Heart left ventricle (tissue), 16 donors: ENCODE measurements around the gene SEMA4A. TPM values are rescaled to one million over a fixed set of nuclear protein-coding genes. Genes with fewer than 3 reads are reported as not detected.

ENCODE experiments used
- ATAC-seq, 4 donors: fragments of 200-7000 bp; cut with Tn5 transposase; one replicate each; pipeline ENCODE4 v1.9.1; 2020 to 2022; ENCODE audit warnings: moderate library complexity in 4 of 4, mild to moderate bottlenecking in 3 of 4, moderate number of reproducible peaks in 1 of 4
- DNase-seq, 5 donors: peaks; one replicate each; pipeline ENCODE4 v3.0.0-alpha.2; 2020
- H3K27ac ChIP-seq, 12 donors: fragments of 200-600 bp; sonication (generic) in 4 of 12; one replicate each; pipeline versions ENCODE4 v1.5.0 to v1.8.0; 2016 to 2022; ENCODE audit warnings: mild to moderate bottlenecking in 2 of 12
- H3K27me3 ChIP-seq, 9 donors: fragments of 200-600 bp; sonication (generic) in 2 of 9; one replicate each; pipeline versions ENCODE4 v1.5.1 to v1.8.0; 2016 to 2022; ENCODE audit warnings: mild to moderate bottlenecking in 3 of 9
- H3K36me3 ChIP-seq, 9 donors: fragments of 200-600 bp; sonication (generic) in 2 of 9; one replicate each; pipeline versions ENCODE4 v1.5.0 to v1.8.0; 2018 to 2022; ENCODE audit warnings: mild to moderate bottlenecking in 2 of 9
- H3K4me1 ChIP-seq, 12 donors: fragments of 200-600 bp; sonication (generic) in 4 of 12; one replicate each; pipeline versions ENCODE4 v1.5.0 to v1.8.0; 2016 to 2022; ENCODE audit warnings: mild to moderate bottlenecking in 3 of 12
- H3K4me3 ChIP-seq, 12 donors: fragments of 200-600 bp; sonication (generic) in 4 of 12; one replicate each; pipeline versions ENCODE4 v1.5.0 to v1.8.0; 2017 to 2022; ENCODE audit warnings: mild to moderate bottlenecking in 9 of 12, moderate library complexity in 4 of 12
- H3K9me3 ChIP-seq, 12 donors: fragments of 200-600 bp; sonication (generic) in 4 of 12; one replicate each; pipeline versions ENCODE4 v1.5.0 to v1.8.0; 2016 to 2022; ENCODE audit warnings: mild to moderate bottlenecking in 1 of 12
- POLR2A ChIP-seq, 2 donors: fragments of 450-650 bp; IDR thresholded peaks; one replicate each; pipeline ENCODE4 v1.6.1; 2017; ENCODE audit warnings: antibody characterized with exemption in 2 of 2, mild to moderate bottlenecking in 2 of 2, moderate library complexity in 2 of 2
- WGBS, 4 donors: extraction: QIAGEN DNeasy Blood & Tissue Kit in 2 of 4; methylation state at CpG; one replicate each; pipeline versions ENCODE4 v1.1.5 to v1.1.7; 2013 to 2018; 5-methylcytosine and 5-hydroxymethylcytosine counted together
- intact Hi-C, 10 donors: fragments of 100-400 bp; cut with DNase I; formaldehyde crosslinking; loops; one replicate each; pipeline versions ENCODE4 v1.11.1 to v1.14.2; 2022
- polyA plus RNA-seq, 2 donors: library from polyadenylated mRNA; stranded (reverse); fragments of 200-250 nt; gene quantifications; one replicate each; pipeline ENCODE4 v1.2.3, GENCODE V29; 2013
- total RNA-seq, 9 donors: library from RNA; depleted of rRNA in 2 of 9; stranded (reverse); fragments of >200 nt in 2 of 9; fragmentation: NEBNext Ultra II Directional in 3 of 9; extraction: Animal tissue kit (Norgen Biotek cat#: 25700) in 3 of 9; gene quantifications; one replicate each; pipeline versions ENCODE4 v1.1.0 to v1.2.4, GENCODE V29; 2016 to 2023
- TF ChIP-seq, protein P1 (sequence below), 12 donors: fragments of 200-600 bp; sonication (generic) in 4 of 12; IDR thresholded peaks; one replicate each; pipeline versions ENCODE4 v1.5.0 to v1.8.0; 2018 to 2022; ENCODE audit warnings: antibody characterized with exemption in 12 of 12, mild to moderate bottlenecking in 5 of 12
- donor health status: ischemic (EF 13 %, LVEDD 7.1; RV severe dilation, severe dysfunction).
- donor health status: healthy with polysubstance abuse.
- donor health status: DM: no; HTN: yes; CAD: no.
- donor health status: DM: no; HTN: no; CAD: no.
- donor health status: ischemic (EF 25% LVEDD 6.9; RV normal size, moderate dysfunction).
- donor health status: ischemic (EF 25% LVEDD 5.7; RV mildly dilated, moderate dysfunction).
- donor health status: healthy.
- donor health status: DM: yes; HTN: yes; CAD: no.
- donor health status: ischemic (EF 35%, LVEDD 5.7; RV mildly dilated, moderate dysfunction).
- donor health status: nonischemic (EF 11% LVEDD 7.7; RV severe dilation, severe dysfunction).
- donor health status: DM: yes; HTN: yes; CAD: no.
- donor health status: PGD.
- donor health status: ischemic (EF 29% LVEDD 5.4; RV normal size, mild dysfunction).
- donor health status: nonischemic (EF 23%, LVEDD 6.1; RV moderate dilation, normal function).

Gene SEMA4A
- total and polyA plus RNA-seq, 11 donors: 0.60 to 10.2 (median 1.6) TPM

DNA sequence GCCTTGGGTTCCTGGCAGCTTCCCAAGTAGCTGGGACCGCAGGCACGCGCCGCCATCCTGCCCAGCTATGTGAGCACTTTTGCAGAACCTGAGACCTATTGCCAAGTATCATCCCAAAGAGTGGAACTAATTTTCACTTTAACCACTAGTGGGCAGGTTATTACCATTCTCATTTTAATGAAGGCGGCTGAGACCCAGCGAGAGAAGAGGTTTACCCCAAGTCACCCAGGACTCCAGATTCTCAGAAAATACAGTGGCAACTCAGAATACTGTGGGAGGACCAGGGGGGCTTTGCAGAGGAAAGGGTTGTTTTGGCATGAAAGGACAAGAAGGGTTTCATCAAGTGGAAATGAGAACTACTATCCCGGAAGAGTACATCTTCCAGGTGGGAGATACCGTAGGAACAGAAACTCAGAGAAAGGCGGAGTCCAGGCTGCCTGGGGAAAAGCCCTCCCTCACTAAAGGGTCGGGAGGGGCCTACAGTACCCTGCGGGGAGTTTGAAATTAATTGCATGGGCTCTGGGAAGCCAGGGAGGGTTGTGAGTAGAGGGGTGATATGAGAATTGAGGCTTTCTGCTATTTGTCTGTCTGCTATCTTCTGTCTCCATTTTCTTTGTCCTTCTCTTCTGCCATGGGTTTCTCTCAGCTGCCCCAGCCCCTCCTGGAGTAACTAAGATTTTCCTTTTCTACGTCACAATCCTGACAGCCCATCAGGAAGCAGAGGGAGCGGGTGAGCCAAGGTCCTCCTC lies 7.2 kb upstream of the SEMA4A start:
- Histone ChIP-seq H3K27ac (peak overlapping the region in 1 of 12 donors; percentile 18), H3K4me1 (peaks cover 5 to 52% (median 17%) of the 10 kb centered on the region in 12 donors), H3K9me3 (no peaks in the 10 kb centered on the region), H3K4me3 (peak overlapping the region in 3 of 12 donors; percentile 5 to 23 (median 11)), H3K27me3 (peaks cover 0 to 19% (median 2%) of the 10 kb centered on the region in 9 donors), H3K36me3 (no peaks in the 10 kb centered on the region)
- ATAC-seq (peak; percentile 45 to 68 (median 54)), DNase-seq (peak; percentile 77 to 88 (median 82))
- intact Hi-C loops: loop anchor here in 9 of 10 donors (1.0 to 10.0 kb wide), 7 partner anchors 46 to 171 kb away; partner anchors contain the start of genes PMF1 (in 1 of the 9) and SLC25A44 (in 1 of the 9)
- WGBS, 4 donors: 13 to 18% (median 17%) methylated on average over 13 of the region's 13 CpGs
- TF ChIP-seq POLR2A (IDR thresholded peaks at IDR 0.05): no peak
- TF ChIP-seq, protein P1, sequence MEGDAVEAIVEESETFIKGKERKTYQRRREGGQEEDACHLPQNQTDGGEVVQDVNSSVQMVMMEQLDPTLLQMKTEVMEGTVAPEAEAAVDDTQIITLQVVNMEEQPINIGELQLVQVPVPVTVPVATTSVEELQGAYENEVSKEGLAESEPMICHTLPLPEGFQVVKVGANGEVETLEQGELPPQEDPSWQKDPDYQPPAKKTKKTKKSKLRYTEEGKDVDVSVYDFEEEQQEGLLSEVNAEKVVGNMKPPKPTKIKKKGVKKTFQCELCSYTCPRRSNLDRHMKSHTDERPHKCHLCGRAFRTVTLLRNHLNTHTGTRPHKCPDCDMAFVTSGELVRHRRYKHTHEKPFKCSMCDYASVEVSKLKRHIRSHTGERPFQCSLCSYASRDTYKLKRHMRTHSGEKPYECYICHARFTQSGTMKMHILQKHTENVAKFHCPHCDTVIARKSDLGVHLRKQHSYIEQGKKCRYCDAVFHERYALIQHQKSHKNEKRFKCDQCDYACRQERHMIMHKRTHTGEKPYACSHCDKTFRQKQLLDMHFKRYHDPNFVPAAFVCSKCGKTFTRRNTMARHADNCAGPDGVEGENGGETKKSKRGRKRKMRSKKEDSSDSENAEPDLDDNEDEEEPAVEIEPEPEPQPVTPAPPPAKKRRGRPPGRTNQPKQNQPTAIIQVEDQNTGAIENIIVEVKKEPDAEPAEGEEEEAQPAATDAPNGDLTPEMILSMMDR (IDR thresholded peaks at IDR 0.05): peak; percentile 54 to 77 (median 67)

DNA sequence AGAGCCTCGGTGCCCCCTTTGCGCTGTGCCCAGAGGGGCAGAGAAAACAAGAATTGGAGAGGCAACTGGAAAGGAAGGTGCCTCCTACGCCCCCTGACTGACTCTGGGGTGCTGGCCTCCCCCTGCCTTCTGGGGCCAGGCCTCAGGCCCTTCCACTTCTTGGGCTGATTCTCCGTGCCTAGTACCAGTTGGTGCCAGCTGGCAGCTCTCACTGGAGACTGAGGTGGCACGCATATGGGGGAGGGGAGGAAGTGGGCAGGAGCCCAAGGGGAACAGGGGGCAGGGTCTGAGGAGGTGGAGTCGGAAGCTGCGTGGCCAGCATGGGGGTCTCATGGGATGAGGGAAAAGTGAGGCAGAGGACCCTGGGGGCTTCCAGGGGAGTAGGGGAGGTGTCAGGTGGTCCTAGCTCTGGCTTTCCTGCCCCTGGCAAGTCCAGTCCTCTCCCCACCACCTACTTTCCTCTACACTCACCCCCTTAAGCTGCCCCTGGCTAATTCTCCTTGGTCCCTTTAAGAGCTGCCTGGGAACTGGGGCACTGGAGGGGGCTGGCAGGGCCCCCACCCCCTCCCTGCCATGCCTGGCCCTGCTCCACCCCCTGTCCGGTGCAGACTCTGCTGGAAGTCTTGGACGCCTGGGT lies 6.5 kb upstream of the SEMA4A start:
- H3K27ac ChIP-seq: no peak overlapping the region

DNA sequence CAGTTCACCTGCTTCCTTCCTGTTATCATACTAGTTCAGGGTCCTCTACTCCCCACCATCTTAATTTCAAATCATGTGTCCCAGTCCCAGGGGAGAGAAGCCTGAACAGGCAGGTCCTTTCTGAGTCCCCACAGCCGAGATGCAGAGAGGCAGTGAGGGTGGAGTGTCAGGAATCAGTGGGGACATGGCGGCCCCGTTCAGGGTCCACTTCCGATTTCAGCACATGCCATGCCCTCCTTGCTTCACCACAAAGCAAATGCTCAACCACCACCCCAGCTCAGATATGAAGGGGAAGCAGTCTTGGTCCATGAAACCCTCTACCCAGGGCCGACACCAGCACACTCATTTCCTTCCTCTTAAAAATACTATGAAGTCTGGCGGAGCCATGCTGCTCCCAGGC lies 5.2 kb upstream of the SEMA4A start:
- ATAC-seq (peak in 2 of 4 donors; percentile 23 to 37), DNase-seq (peak in 1 of 5 donors; percentile 47)
- Histone ChIP-seq H3K4me1 (peaks cover 5 to 62% (median 14%) of the 10 kb centered on the region in 12 donors), H3K4me3 (no peak overlapping the region), H3K36me3 (no peaks in the 10 kb centered on the region), H3K9me3 (no peaks in the 10 kb centered on the region), H3K27ac (peak overlapping the region in 3 of 12 donors; percentile 3 to 82 (median 11)), H3K27me3 (peaks cover 0 to 28% (median 5%) of the 10 kb centered on the region in 9 donors)
- TF ChIP-seq, protein P1 (IDR thresholded peaks at IDR 0.05): no peak
- TF ChIP-seq POLR2A (IDR thresholded peaks at IDR 0.05): no peak
- WGBS, 4 donors: 60 to 75% (median 62%) methylated on average over 6 of the region's 6 CpGs
- intact Hi-C loops: loop anchor here in 6 of 10 donors (5.0 to 10.0 kb wide), 4 partner anchors 44 to 169 kb away; partner anchors contain the start of genes PMF1 (in 1 of the 6) and SLC25A44 (in 1 of the 6)

More for the DNA sequence above, 6.5 kb upstream of the SEMA4A start:
- Histone ChIP-seq H3K9me3 (no peaks in the 10 kb centered on the region), H3K4me1 (peaks cover 5 to 59% (median 14%) of the 10 kb centered on the region in 12 donors), H3K4me3 (no peak overlapping the region), H3K27me3 (peaks cover 0 to 26% (median 5%) of the 10 kb centered on the region in 9 donors), H3K36me3 (no peaks in the 10 kb centered on the region)
- DNase-seq (no peak), ATAC-seq (peak in 3 of 4 donors; percentile 7 to 16 (median 12))
- 36 to 47% (median 41%) methylated on average over 7 to 9 of the region's 9 CpGs for WGBS, 4 donors
- intact Hi-C loops: loop anchor here in 9 of 10 donors (1.0 to 10.0 kb wide), 7 partner anchors 45 to 170 kb away; partner anchors contain the start of genes PMF1 (in 1 of the 9) and SLC25A44 (in 1 of the 9)
- TF ChIP-seq, protein P1 (IDR thresholded peaks at IDR 0.05): no peak
- TF ChIP-seq POLR2A (IDR thresholded peaks at IDR 0.05): no peak
